Neural progenitor cell (in vitro differentiated cells): ENCODE results near the gene THOC3. TPM values are rescaled to one million over a fixed set of nuclear protein-coding genes. Genes with fewer than 3 reads are reported as not detected.
"Not testable (repeated sequence)": the region's sequence is repeated elsewhere in the genome, so short reads cannot be mapped to it uniquely, and the experiment has no call there.

ENCODE experiments used
- DNase-seq: peaks from one replicate; pipeline ENCODE4 v3.0.0-alpha.2; 2016; ENCODE audit warnings: low spot score
- H2AFZ ChIP-seq: fragments of 200-600 bp; sonication (generic); replicated peaks from 2 replicates; pipeline ENCODE4 v1.6.1; 2016; ENCODE audit warnings: antibody characterized with exemption
- H3F3A ChIP-seq: fragments of 200-600 bp; sonication (generic); 2 replicates; pipeline ENCODE4 v1.6.1; 2016; ENCODE audit warnings: antibody characterized with exemption, low read depth
- H3K27ac ChIP-seq: fragments of 200-600 bp; sonication (generic); 2 replicates; pipeline ENCODE4 v1.5.1; 2016; ENCODE audit warnings: mild to moderate bottlenecking
- H3K27me3 ChIP-seq: fragments of 200-600 bp; sonication (generic); 2 replicates; pipeline ENCODE4 v1.6.1; 2016; ENCODE audit warnings: mild to moderate bottlenecking, moderate library complexity
- H3K36me3 ChIP-seq: fragments of 200-600 bp; sonication (generic); 2 replicates; pipeline ENCODE4 v1.5.1; 2016
- H3K4me1 ChIP-seq: fragments of 200-600 bp; sonication (generic); 2 replicates; pipeline ENCODE4 v1.6.1; 2016; ENCODE audit warnings: mixed run types
- H3K4me2 ChIP-seq: fragments of 200-600 bp; sonication (generic); 2 replicates; pipeline ENCODE4 v1.6.1; 2016
- H3K4me3 ChIP-seq: fragments of 200-600 bp; sonication (generic); 2 replicates; pipeline ENCODE4 v1.5.1; 2016
- H3K79me2 ChIP-seq: fragments of 200-600 bp; sonication (generic); 2 replicates; pipeline ENCODE4 v1.6.1; 2016; ENCODE audit warnings: low read depth
- H3K9ac ChIP-seq: fragments of 200-600 bp; sonication (generic); 2 replicates; pipeline ENCODE4 v1.6.1; 2016
- H3K9me3 ChIP-seq: fragments of 200-600 bp; sonication (generic); 2 replicates; pipeline ENCODE4 v1.5.1; 2016; ENCODE audit warnings: low read depth
- H4K20me1 ChIP-seq: fragments of 200-600 bp; sonication (generic); 2 replicates; pipeline ENCODE4 v1.6.1; 2016; ENCODE audit warnings: low read depth
- H3K27ac Mint-ChIP-seq: 3 replicates; pipeline ENCODE4 v1.8.0; 2021; ENCODE audit warnings: mixed read lengths
- H3K27me3 Mint-ChIP-seq: 2 replicates; pipeline ENCODE4 v1.8.0; 2022; ENCODE audit warnings: low read depth, mild to moderate bottlenecking, inconsistent platforms, moderate library complexity, mixed read lengths; ENCODE audit not compliant: insufficient read depth
- H3K36me3 Mint-ChIP-seq: 3 replicates; pipeline ENCODE4 v1.8.0; 2021; ENCODE audit warnings: mixed read lengths
- H3K4me1 Mint-ChIP-seq: 3 replicates; pipeline ENCODE4 v1.8.0; 2021; ENCODE audit warnings: mixed read lengths
- H3K4me3 Mint-ChIP-seq: 3 replicates; pipeline ENCODE4 v1.8.0; 2021; ENCODE audit warnings: mild to moderate bottlenecking, moderate library complexity, mixed read lengths
- H3K9me3 Mint-ChIP-seq: 3 replicates; pipeline ENCODE4 v1.8.0; 2020; ENCODE audit warnings: mixed read lengths
- total RNA-seq: library from RNA; depleted of rRNA; stranded (reverse); fragments of >200 nt; gene quantifications from 2 replicates; pipeline ENCODE4 v1.2.3, GENCODE V29; 2015; ENCODE audit warnings: low replicate concordance

Gene THOC3
- total RNA-seq, 1 donor from 2014 or later: 154 TPM

DNA sequence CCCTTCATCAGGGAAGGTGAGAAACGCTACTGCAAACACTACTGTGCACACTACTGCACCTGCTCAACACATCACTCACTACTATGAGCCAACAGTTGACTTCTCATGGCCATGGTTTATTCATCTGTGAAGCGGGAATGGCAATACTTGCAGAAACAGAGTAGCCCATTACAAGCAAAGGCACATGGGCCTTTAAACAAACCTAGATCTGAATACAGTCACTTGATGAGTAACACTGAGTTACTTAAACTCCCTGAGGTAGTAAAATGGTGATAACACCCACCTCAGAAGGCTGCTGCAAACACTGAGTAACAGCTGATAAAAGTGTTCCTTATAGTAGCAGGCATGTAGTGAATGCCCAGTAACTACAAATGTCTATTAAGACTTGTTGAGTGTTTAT lies 9.6 kb downstream of the THOC3 start:
- H4K20me1 ChIP-seq, H3K4me1 Mint-ChIP-seq, H3K27me3 ChIP-seq, H3K27me3 Mint-ChIP-seq, H3K4me3 ChIP-seq, DNase-seq, H3K27ac ChIP-seq, H3K36me3 ChIP-seq, H3K36me3 Mint-ChIP-seq, H3K9me3 ChIP-seq, H3K4me1 ChIP-seq, H3K9me3 Mint-ChIP-seq, H3K4me2 ChIP-seq, H3K4me3 Mint-ChIP-seq, H3F3A ChIP-seq, H3K9ac ChIP-seq, H3K27ac Mint-ChIP-seq, H3K79me2 ChIP-seq, H2AFZ ChIP-seq: not testable (repeated sequence)

DNA sequence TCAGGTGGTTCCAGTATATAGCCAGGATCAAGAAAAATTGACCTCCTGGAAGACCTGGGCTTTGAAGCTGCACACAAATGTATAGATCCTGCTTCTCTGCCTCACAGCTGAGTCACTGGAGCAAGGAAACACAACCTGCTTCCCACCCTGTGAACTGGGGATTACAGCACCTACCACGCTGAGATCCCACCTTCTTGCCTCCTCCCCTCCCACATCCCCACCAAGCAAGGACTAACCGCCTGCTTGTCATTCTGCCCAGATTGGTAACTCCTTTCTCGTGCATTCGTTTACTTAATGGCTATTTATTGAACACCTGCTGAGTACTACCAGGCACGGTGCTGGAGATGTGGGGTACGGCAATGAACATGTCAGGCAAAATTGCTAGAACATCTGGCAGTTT lies 14.0 kb downstream of the THOC3 start:
- not testable (repeated sequence) for H3F3A ChIP-seq, H3K4me3 Mint-ChIP-seq, H3K79me2 ChIP-seq, H3K9me3 ChIP-seq, H3K27ac ChIP-seq, H3K4me1 ChIP-seq, H3K4me2 ChIP-seq, H4K20me1 ChIP-seq, H3K4me3 ChIP-seq, H3K9ac ChIP-seq, H2AFZ ChIP-seq, H3K27ac Mint-ChIP-seq, H3K36me3 ChIP-seq, H3K27me3 ChIP-seq, H3K9me3 Mint-ChIP-seq, DNase-seq, H3K36me3 Mint-ChIP-seq, H3K4me1 Mint-ChIP-seq, H3K27me3 Mint-ChIP-seq

DNA sequence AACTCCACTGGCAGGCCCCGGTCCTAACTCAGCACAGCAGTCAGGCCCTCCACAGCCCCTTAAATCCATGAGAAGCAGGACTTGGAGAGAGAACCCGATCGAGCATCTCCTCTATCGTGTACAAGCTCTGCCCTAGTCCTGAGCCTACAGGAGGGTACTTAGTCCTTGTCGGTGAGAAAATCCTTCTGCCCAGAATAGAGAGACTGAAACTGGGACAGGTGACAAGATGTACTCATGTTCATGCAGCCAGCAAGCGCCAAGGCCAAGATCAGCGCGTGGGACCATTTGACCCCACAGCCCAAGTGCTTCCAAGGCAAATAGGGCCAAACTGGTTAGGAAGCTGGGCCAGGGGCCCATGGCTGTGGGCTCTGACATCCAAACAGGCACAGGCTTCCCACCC lies 15.3 kb downstream of the THOC3 start:
- H3K4me3 Mint-ChIP-seq, H3K4me3 ChIP-seq, H3K27me3 ChIP-seq, H3K4me1 Mint-ChIP-seq, H3K27ac Mint-ChIP-seq, H3K27ac ChIP-seq, H3K36me3 Mint-ChIP-seq, H3K4me1 ChIP-seq, H3K9me3 Mint-ChIP-seq, H2AFZ ChIP-seq, H3K4me2 ChIP-seq, H3K9ac ChIP-seq, H4K20me1 ChIP-seq, H3K9me3 ChIP-seq, H3K27me3 Mint-ChIP-seq, H3F3A ChIP-seq, DNase-seq, H3K36me3 ChIP-seq, H3K79me2 ChIP-seq: not testable (repeated sequence)

DNA sequence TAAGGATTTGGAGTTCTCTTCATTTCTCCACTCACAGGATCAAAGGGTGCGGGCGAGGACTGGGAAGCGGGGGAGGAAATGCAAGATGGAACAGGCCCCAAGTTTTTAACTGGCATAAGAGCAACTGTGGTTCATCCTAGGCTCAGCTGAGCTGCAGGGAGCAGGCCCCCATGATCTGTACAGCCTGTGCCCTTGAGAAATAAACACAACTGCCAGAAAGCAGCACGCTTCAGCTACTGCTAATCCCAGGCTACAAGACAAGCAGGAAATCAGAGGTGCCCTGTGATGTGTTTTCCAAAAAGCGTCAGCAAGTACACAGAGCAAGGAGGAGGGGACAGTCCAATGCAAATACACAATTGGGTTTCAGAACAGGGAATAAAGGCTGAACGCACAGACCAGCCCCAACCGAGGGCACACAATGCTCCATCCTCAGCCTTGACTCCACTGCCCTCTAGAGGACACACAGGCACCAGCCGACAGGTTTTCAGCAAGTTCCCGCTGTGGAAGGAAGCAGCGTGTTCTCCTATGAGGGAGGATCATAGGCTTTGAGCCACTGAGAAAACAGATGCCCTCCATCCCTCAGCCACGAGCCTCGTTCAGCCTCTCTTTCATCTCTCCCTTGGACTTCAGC lies 16.7 kb downstream of the THOC3 start:
- H3K27ac ChIP-seq, H3K9me3 Mint-ChIP-seq, H3K4me1 ChIP-seq, H3K4me3 ChIP-seq, H3K79me2 ChIP-seq, H3F3A ChIP-seq, H3K4me1 Mint-ChIP-seq, H3K27ac Mint-ChIP-seq, H3K9ac ChIP-seq, H3K36me3 Mint-ChIP-seq, H3K4me2 ChIP-seq, H3K27me3 ChIP-seq, H3K27me3 Mint-ChIP-seq, H2AFZ ChIP-seq, H3K36me3 ChIP-seq, DNase-seq, H4K20me1 ChIP-seq, H3K9me3 ChIP-seq, H3K4me3 Mint-ChIP-seq: not testable (repeated sequence)

DNA sequence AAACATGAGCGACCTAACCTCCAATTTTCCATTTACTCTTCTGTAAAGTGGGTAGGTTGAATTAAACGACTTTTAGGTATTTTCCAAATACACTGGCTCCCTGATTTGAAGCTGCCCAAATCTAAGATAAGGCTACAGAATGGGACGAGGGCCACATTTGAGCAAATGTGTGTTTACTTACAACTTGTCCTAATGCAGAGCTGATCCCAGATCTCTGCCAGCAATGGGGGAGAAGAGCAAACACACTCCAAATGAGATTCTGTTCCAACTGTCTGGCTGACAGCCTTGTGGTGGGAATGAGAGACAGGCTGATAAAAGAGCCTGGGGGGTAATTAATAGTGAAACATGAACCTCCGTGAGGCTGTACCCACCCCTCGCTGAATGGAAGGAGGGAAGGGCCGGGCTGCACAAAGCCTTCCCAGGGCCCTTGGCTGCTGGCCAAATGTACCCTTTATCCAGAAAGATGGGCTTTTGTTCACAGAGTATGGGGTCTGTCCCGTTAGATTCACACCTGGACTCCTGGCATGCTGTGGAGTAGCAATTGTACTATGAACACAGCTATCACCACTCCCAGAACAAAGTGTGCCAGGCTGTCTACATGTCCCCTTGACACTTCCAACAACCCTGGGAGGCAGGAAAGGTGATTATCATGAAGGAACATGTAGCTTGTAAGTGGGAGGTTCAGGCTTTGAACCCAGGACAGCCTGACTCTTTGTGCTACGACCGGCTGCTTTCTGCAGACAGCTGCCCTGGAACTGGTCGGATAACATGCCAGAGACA lies 19.6 kb downstream of the THOC3 start:
- not testable (repeated sequence) for H3K79me2 ChIP-seq, H3K4me3 ChIP-seq, H2AFZ ChIP-seq, H3K9me3 ChIP-seq, H3K4me1 Mint-ChIP-seq, H3K9ac ChIP-seq, H3K4me2 ChIP-seq, H3K4me1 ChIP-seq, H3F3A ChIP-seq, H3K9me3 Mint-ChIP-seq, H3K27ac Mint-ChIP-seq, H3K27me3 ChIP-seq, H3K27me3 Mint-ChIP-seq, H3K4me3 Mint-ChIP-seq, H3K27ac ChIP-seq, H3K36me3 Mint-ChIP-seq, H3K36me3 ChIP-seq, DNase-seq, H4K20me1 ChIP-seq

DNA sequence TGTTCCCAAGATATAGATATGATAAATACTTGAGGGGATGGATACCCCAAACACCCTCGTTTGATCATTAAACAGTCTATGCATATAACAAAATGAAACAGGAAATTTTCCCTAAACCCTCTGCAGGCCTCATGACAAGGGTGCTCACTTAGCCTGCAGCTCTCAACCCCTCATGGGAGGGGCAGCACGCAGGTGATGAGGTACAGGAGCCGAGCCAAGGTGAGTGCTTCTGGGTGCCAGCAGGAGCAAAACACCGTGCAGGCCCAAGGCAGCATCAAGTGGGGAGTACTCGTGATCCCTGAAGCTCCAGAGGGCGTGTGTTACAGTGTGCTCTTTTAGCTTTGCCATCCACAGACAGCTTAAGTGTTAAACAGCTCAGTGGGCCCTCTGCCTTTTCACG lies 24.9 kb downstream of the THOC3 start:
- H4K20me1 ChIP-seq, H3K4me1 Mint-ChIP-seq, H3K27me3 ChIP-seq, H3K9me3 ChIP-seq, H3K27ac Mint-ChIP-seq, H3F3A ChIP-seq, H2AFZ ChIP-seq, H3K36me3 Mint-ChIP-seq, H3K9me3 Mint-ChIP-seq, H3K4me3 ChIP-seq, H3K9ac ChIP-seq, H3K79me2 ChIP-seq, H3K36me3 ChIP-seq, H3K27me3 Mint-ChIP-seq, H3K4me2 ChIP-seq, H3K27ac ChIP-seq, DNase-seq, H3K4me3 Mint-ChIP-seq, H3K4me1 ChIP-seq: not testable (repeated sequence)

DNA sequence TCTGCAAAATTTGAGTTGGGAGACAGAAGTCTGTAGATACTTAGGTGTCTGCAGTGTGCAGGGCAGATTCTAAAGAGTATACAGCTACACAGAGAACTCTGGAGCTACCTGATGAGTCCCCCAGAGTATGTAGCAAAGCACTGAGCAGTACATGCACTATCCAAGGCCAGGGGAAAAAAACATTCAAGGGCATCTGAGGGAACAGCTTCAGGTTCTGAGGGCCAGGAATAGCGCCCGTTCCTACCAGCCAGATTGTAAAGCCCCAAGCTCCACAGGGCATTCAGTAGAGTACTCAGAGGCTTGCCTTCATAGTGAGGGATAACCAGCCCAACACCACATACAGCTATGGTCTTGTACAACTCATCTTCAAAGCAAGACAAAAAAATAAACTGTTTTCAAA lies 27.5 kb downstream of the THOC3 start:
- H3K9ac ChIP-seq: not testable (repeated sequence)

DNA sequence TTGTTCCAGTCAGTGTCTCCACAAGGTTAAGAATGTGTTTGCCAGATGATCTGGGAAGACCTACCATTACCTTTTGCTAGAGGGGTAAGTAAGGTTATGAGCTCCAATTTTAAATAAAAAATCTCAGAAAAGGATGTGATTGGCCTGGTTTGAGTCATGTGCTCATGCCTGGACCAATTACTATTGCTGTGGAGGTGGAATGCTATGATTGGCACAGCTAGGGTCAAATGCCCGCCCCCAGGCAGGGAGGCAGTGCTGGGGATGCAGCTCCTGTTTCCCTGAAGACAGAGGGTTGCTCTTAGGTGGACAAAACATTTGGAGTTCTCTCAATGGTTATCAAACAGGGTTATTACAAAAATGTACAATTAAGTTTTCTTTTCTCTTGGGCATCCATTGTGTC lies 29.6 kb downstream of the THOC3 start:
- not testable (repeated sequence) for H3K27me3 ChIP-seq, H3K4me3 Mint-ChIP-seq, H3K27ac ChIP-seq, H2AFZ ChIP-seq, H3K36me3 Mint-ChIP-seq, H3K4me2 ChIP-seq, H3K9ac ChIP-seq, H4K20me1 ChIP-seq, H3K4me1 ChIP-seq, H3K36me3 ChIP-seq, H3K4me1 Mint-ChIP-seq, H3K9me3 Mint-ChIP-seq, H3K27me3 Mint-ChIP-seq, H3K9me3 ChIP-seq, H3K27ac Mint-ChIP-seq, H3K79me2 ChIP-seq, H3K4me3 ChIP-seq, DNase-seq, H3F3A ChIP-seq

More for the DNA sequence above, 27.5 kb downstream of the THOC3 start:
- not testable (repeated sequence) for H3K36me3 ChIP-seq, DNase-seq, H3F3A ChIP-seq, H3K27me3 Mint-ChIP-seq, H3K27ac ChIP-seq, H3K4me1 Mint-ChIP-seq, H3K27ac Mint-ChIP-seq, H3K27me3 ChIP-seq, H4K20me1 ChIP-seq, H3K9me3 Mint-ChIP-seq, H3K4me1 ChIP-seq, H3K79me2 ChIP-seq, H2AFZ ChIP-seq, H3K4me2 ChIP-seq, H3K4me3 Mint-ChIP-seq, H3K9me3 ChIP-seq, H3K36me3 Mint-ChIP-seq, H3K4me3 ChIP-seq
